HepG2 (cell line): ENCODE measurements around the gene RNH1. TPM values are rescaled to one million over a fixed set of nuclear protein-coding genes. Genes with fewer than 3 reads are reported as not detected.

ENCODE experiments used
- ATAC-seq: fragments of 200-7000 bp; cut with Tn5 transposase; 3 replicates; pipeline ENCODE4 v1.9.1; 2020; ENCODE audit warnings: mild to moderate bottlenecking, moderate library complexity
- BruUV-seq: library from RNA; stranded (reverse); fragments of 400-500 nt; replicated peaks from 2 replicates; lab custom pipeline; 2021; lab: Mats Ljungman, UMichigan
- CTCF ChIA-PET: fragments of 300-600 bp; formaldehyde crosslinking; extraction: SDS; loops from one replicate; lab custom pipeline; 2021; ENCODE audit warnings: low total read pairs, inconsistent platforms, low intra/inter-chr PET ratio; lab: Yijun Ruan, JAX
- POLR2A ChIA-PET: fragments of 350-600 bp; sonication (Branson Sonifier 250); formaldehyde crosslinking; loops from one replicate; lab custom pipeline; 2020; ENCODE audit warnings: antibody characterized with exemption, inconsistent platforms; lab: Yijun Ruan, JAX
- DNase-seq: peaks from one replicate; pipeline ENCODE4 v3.0.0-alpha.2; 2015; ENCODE audit warnings: low spot score
- FAIRE-seq: peaks from 3 replicates; lab custom pipeline; 2011; peaks lifted over from hg19 to GRCh38; lab: Jason Lieb, UNC
- H2AFZ ChIP-seq: one replicate; pipeline ENCODE4 v1.6.1; 2011; ENCODE audit warnings: low read length, inconsistent platforms
- H3K27ac ChIP-seq: fragments of 300-600 bp; 3 replicates; pipeline ENCODE4 v1.8.0; 2011; ENCODE audit warnings: mixed run types, mild to moderate bottlenecking, mixed read lengths, low read length, inconsistent platforms; ENCODE audit not compliant: insufficient read depth; ENCODE audit errors: extremely low read length
- H3K27me3 ChIP-seq, 2 experiments: fragments of 200-600 bp in 1 of 2; 2 replicates in 1 of 2; 3 replicates in 1 of 2; pipeline versions ENCODE4 v1.6.0 to v1.8.0; 2011; ENCODE audit warnings: low read length in 2 of 2, mild to moderate bottlenecking in 2 of 2, moderate library complexity in 2 of 2, inconsistent platforms in 1 of 2; ENCODE audit not compliant: insufficient read depth in 2 of 2, control insufficient read depth in 1 of 2
- H3K36me3 ChIP-seq, 2 experiments: fragments of 200-600 bp in 1 of 2; replicated peaks in 1 of 2; 2 replicates in 1 of 2; 3 replicates in 1 of 2; pipeline versions ENCODE4 v1.5.1 to v1.8.0; 2011; ENCODE audit warnings: low read length in 2 of 2, inconsistent platforms in 1 of 2; ENCODE audit not compliant: insufficient read depth in 2 of 2, control insufficient read depth in 1 of 2
- H3K4me1 ChIP-seq: 2 replicates; pipeline ENCODE4 v1.5.1; 2012; ENCODE audit warnings: low read length, inconsistent platforms; ENCODE audit not compliant: insufficient read depth
- H3K4me2 ChIP-seq: 2 replicates; pipeline ENCODE4 v1.6.0; 2011; ENCODE audit warnings: low read depth, low read length, inconsistent platforms
- H3K4me3 ChIP-seq, 3 experiments: fragments of 200-600 bp in 1 of 3; sonication (generic), shearing (Covaris generic) in 1 of 3; replicated peaks in 1 of 3; 2 replicates each; pipeline ENCODE4 v1.5.1; 2011 to 2016; ENCODE audit warnings: low read length in 3 of 3, inconsistent platforms in 2 of 3, low read depth in 2 of 3, mild to moderate bottlenecking in 2 of 3, control low read depth in 1 of 3, mixed read lengths in 1 of 3; ENCODE audit not compliant: insufficient read depth in 1 of 3
- H3K79me2 ChIP-seq: one replicate; pipeline ENCODE4 v1.6.1; 2011; ENCODE audit warnings: low read length, inconsistent platforms; ENCODE audit not compliant: insufficient read depth
- H3K9ac ChIP-seq: 2 replicates; pipeline ENCODE4 v1.6.0; 2011; ENCODE audit warnings: mild to moderate bottlenecking, low read depth, low read length, inconsistent platforms; ENCODE audit not compliant: insufficient read depth
- H3K9me3 ChIP-seq: 2 replicates; pipeline ENCODE4 v1.5.1; 2012; ENCODE audit warnings: mild to moderate bottlenecking, low read length
- H4K20me1 ChIP-seq: 2 replicates; pipeline ENCODE4 v1.6.0; 2011; ENCODE audit warnings: inconsistent platforms, mild to moderate bottlenecking, low read length, moderate library complexity; ENCODE audit not compliant: insufficient read depth
- DR1 ChIP-seq: sonication (generic); formaldehyde crosslinking; IDR thresholded peaks from 2 replicates; pipeline ENCODE4 v1.8.0; 2021; ENCODE audit warnings: mild to moderate bottlenecking, missing genetic modification reagents, inconsistent platforms
- HCFC1 ChIP-seq: fragments of 150-350 bp; IDR thresholded peaks from 2 replicates; pipeline ENCODE4 v1.6.1; 2014; ENCODE audit warnings: low read depth, low read length
- ISL2 ChIP-seq: sonication (generic); formaldehyde crosslinking; IDR thresholded peaks from 2 replicates; pipeline ENCODE4 v1.5.0; 2020; ENCODE audit warnings: missing genetic modification reagents
- MEIS1 ChIP-seq: sonication (generic); formaldehyde crosslinking; IDR thresholded peaks from 2 replicates; pipeline ENCODE4 v1.9.0; 2021; ENCODE audit warnings: mild to moderate bottlenecking, missing genetic modification reagents, moderate library complexity, borderline replicate concordance
- RFXANK ChIP-seq: IDR thresholded peaks from 2 replicates; pipeline ENCODE4 v1.6.1; 2016
- SMARCC2 ChIP-seq: fragments of 450-650 bp; IDR thresholded peaks from 2 replicates; pipeline ENCODE4 v1.6.1; 2017; ENCODE audit warnings: antibody characterized with exemption, mild to moderate bottlenecking
- YEATS2 ChIP-seq: sonication (generic); formaldehyde crosslinking; IDR thresholded peaks from 2 replicates; pipeline ENCODE4 v1.4.0; 2020; ENCODE audit warnings: missing genetic modification reagents, borderline replicate concordance
- ZNF34 ChIP-seq: sonication (generic); formaldehyde crosslinking; IDR thresholded peaks from 2 replicates; pipeline ENCODE4 v1.4.0; 2020; ENCODE audit warnings: mild to moderate bottlenecking, missing genetic modification reagents, borderline replicate concordance
- WGBS: methylation state at CpG from one replicate; pipeline ENCODE4 v1.1.6; 2017; ENCODE audit warnings: low lambda C conversion rate; 5-methylcytosine and 5-hydroxymethylcytosine counted together
- in situ Hi-C: cut with HindIII; loops from 2 replicates; pipeline ENCODE4 v1.10.0; 2017; ENCODE audit warnings: low pct_unique_long_range_greater_than_20kb; ENCODE audit not compliant: extremely low pct_ligation_motif_present
- intact Hi-C: fragments of 100-400 bp; cut with micrococcal nuclease; formaldehyde crosslinking; loops from one replicate; pipeline ENCODE4 v1.10.0; 2022; ENCODE audit not compliant: unreplicated experiment
- polyA plus RNA-seq, 8 experiments: library from polyadenylated mRNA; depleted of rRNA in 3 of 8; stranded (reverse) in 7 of 8; unstranded in 1 of 8; fragments of >200 nt; fragmentation: Illumina TruSeq in 4 of 8; extraction: Trizol in 4 of 8; gene quantifications; 2 replicates each; pipeline versions ENCODE4 v1.2.1 to v1.2.3, GENCODE V29; 2011 to 2016; ENCODE audit warnings: low read depth in 4 of 8, missing spikeins in 1 of 8, mixed read lengths in 1 of 8; ENCODE audit not compliant: insufficient read depth in 1 of 8
- total RNA-seq, 5 experiments: library from RNA; depleted of rRNA; stranded (reverse); fragments of >200 nt; fragmentation: Illumina TruSeq; extraction: Trizol; gene quantifications; 2 replicates each; pipeline ENCODE4 v1.2.3, GENCODE V29; 2016; ENCODE audit warnings: low read depth in 1 of 5
- TF ChIP-seq, protein P1 (sequence below): IDR thresholded peaks from 2 replicates; pipeline ENCODE4 v1.6.1; 2016; ENCODE audit warnings: low read depth
- TF ChIP-seq, protein P2 (sequence below): conservative IDR thresholded peaks from 2 replicates; pipeline ENCODE4 v1.6.1; 2018; ENCODE audit warnings: missing genetic modification reagents
- TF ChIP-seq, protein P3 (sequence below): sonication (generic); formaldehyde crosslinking; IDR thresholded peaks from 2 replicates; pipeline ENCODE4; 2020; ENCODE audit warnings: missing genetic modification reagents, mild to moderate bottlenecking, borderline replicate concordance
- TF ChIP-seq, protein P4 (sequence below): sonication (generic); formaldehyde crosslinking; IDR thresholded peaks from 2 replicates; pipeline ENCODE4 v1.8.1; 2023; ENCODE audit warnings: mild to moderate bottlenecking, missing genetic modification reagents

Gene RNH1
- total and polyA plus RNA-seq, 2 of the 13 experiments (the other 11 are each of a cell fraction or from before 2014, with no cell fraction given) = 36.0 to 74.1 TPM

DNA sequence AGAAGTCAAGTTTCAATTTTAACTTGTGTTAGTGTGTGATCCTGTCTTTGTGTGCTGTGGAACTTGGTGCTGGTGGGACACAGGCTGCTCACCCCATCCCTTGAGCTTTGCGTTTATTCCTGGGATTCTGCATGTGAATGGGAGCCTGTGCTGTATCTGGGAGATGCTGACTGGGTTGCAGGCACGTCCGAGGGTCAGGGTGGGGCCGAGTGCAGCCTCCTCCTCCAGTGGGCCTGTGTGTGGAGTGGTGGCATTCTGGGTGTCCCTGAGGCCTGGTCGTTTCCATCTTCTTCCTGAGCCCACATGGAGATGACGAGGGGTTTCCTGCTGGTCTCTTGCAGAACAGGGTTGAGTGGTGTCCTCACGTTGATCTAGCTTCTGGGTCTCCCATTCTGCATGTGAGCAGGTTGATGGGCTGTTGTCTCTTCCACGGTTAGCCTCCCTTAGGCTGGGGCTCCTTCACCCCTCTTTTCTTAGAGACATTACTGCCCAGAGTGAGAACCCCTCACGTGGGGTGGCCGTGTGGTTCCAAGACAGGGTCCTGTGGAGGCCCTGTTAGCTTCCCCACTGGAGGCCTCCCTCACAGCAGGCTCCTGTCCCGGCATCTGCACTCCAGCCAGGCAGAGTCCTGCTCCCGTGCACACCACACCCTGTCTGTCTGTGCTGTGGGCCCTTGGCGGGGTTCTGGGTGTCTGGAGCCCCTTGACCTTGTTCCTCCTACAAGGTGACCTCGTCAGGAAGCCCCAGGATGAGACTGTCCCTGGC, 52.1 kb downstream of the RNH1 start:
- H3K4me3 ChIP-seq = no peak overlapping the region
- no peak for ATAC-seq
- H3K4me2 ChIP-seq = no peak overlapping the region
- no peak overlapping the region for H3K27ac ChIP-seq
- H3K79me2 ChIP-seq = peaks cover 63% of the 10 kb centered on the region
- H3K9me3 ChIP-seq = no peaks in the 10 kb centered on the region
- H2AFZ ChIP-seq = no peak overlapping the region
- no TSS peak for BruUV-seq
- intact Hi-C loops (no loop called here), in situ Hi-C loops (no loop called here)
- peaks cover 14% of the 10 kb centered on the region for H3K4me1 ChIP-seq
- FAIRE-seq = no peak
- H4K20me1 ChIP-seq = no peaks in the 10 kb centered on the region
- no peak for TF ChIP-seq HCFC1
- TF ChIP-seq, protein P1, sequence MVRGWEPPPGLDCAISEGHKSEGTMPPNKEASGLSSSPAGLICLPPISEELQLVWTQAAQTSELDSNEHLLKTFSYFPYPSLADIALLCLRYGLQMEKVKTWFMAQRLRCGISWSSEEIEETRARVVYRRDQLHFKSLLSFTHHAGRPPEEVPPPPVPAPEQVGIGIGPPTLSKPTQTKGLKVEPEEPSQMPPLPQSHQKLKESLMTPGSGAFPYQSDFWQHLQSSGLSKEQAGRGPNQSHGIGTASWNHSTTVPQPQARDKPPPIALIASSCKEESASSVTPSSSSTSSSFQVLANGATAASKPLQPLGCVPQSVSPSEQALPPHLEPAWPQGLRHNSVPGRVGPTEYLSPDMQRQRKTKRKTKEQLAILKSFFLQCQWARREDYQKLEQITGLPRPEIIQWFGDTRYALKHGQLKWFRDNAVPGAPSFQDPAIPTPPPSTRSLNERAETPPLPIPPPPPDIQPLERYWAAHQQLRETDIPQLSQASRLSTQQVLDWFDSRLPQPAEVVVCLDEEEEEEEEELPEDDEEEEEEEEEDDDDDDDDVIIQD = no peak
- no peak for TF ChIP-seq ISL2 (CRISPR knock-in tag)
- CTCF ChIA-PET = no interaction called here
- no peak overlapping the region for H3K9ac ChIP-seq
- DNase-seq = no peak
- H3K36me3 ChIP-seq = peaks cover 13 to 40% of the 10 kb centered on the region in 2 experiments
- WGBS = 93% methylated on average over 8 of the region's 14 CpGs
- H3K27me3 ChIP-seq = no peaks in the 10 kb centered on the region; a peak in 2 of 5 replicates
- POLR2A ChIA-PET = no interaction called here

DNA sequence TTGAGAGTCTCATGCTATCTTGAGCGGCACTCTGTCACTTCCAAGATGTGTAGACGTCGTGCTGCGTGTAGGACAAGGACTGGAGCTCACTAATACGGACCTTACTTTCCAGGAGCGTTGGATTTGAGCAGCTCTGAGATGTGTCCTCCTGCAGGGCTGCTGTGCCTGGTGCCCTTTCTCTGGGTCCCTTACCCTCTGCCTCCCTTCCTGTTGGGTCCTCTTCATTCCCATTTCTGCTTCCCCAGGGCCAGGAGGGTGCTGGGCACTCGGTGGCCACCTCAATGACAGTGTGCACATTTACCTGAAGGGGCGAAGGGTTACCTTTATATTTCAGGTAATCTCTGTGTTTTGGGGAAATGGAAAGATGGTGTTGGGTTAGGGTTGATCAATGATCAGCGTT, 53.0 kb downstream of the RNH1 start:
- Histone ChIP-seq H2AFZ (no peak overlapping the region), H3K79me2 (peaks cover 58% of the 10 kb centered on the region), H3K4me1 (peaks cover 21% of the 10 kb centered on the region), H3K27ac (no peak overlapping the region), H3K36me3 (peaks cover 9 to 32% of the 10 kb centered on the region in 2 experiments), H3K27me3 (no peaks in the 10 kb centered on the region; a peak in 1 of 5 replicates), H3K9me3 (no peaks in the 10 kb centered on the region), H3K4me3 (no peak overlapping the region), H3K4me2 (no peak overlapping the region), H3K9ac (no peak overlapping the region), H4K20me1 (no peaks in the 10 kb centered on the region)
- in situ Hi-C loops = no loop called here
- WGBS = 97% methylated on average over 9 of the region's 9 CpGs
- FAIRE-seq (no peak), ATAC-seq (no peak), DNase-seq (no peak)
- BruUV-seq = no TSS peak
- ChIA-PET POLR2A (no interaction called here), CTCF (no interaction called here)
- intact Hi-C loops = no loop called here
- no peak for TF ChIP-seq DR1 (CRISPR knock-in tag)
- TF ChIP-seq YEATS2 (CRISPR knock-in tag) = no peak
- TF ChIP-seq SMARCC2 = no peak
- TF ChIP-seq, protein P2, sequence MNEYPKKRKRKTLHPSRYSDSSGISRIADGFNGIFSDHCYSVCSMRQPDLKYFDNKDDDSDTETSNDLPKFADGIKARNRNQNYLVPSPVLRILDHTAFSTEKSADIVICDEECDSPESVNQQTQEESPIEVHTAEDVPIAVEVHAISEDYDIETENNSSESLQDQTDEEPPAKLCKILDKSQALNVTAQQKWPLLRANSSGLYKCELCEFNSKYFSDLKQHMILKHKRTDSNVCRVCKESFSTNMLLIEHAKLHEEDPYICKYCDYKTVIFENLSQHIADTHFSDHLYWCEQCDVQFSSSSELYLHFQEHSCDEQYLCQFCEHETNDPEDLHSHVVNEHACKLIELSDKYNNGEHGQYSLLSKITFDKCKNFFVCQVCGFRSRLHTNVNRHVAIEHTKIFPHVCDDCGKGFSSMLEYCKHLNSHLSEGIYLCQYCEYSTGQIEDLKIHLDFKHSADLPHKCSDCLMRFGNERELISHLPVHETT (CRISPR knock-in tag) = no peak
- TF ChIP-seq, protein P3, sequence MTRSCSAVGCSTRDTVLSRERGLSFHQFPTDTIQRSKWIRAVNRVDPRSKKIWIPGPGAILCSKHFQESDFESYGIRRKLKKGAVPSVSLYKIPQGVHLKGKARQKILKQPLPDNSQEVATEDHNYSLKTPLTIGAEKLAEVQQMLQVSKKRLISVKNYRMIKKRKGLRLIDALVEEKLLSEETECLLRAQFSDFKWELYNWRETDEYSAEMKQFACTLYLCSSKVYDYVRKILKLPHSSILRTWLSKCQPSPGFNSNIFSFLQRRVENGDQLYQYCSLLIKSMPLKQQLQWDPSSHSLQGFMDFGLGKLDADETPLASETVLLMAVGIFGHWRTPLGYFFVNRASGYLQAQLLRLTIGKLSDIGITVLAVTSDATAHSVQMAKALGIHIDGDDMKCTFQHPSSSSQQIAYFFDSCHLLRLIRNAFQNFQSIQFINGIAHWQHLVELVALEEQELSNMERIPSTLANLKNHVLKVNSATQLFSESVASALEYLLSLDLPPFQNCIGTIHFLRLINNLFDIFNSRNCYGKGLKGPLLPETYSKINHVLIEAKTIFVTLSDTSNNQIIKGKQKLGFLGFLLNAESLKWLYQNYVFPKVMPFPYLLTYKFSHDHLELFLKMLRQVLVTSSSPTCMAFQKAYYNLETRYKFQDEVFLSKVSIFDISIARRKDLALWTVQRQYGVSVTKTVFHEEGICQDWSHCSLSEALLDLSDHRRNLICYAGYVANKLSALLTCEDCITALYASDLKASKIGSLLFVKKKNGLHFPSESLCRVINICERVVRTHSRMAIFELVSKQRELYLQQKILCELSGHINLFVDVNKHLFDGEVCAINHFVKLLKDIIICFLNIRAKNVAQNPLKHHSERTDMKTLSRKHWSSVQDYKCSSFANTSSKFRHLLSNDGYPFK (CRISPR knock-in tag) = no peak
- no peak for TF ChIP-seq MEIS1 (CRISPR knock-in tag)
- TF ChIP-seq, protein P4, sequence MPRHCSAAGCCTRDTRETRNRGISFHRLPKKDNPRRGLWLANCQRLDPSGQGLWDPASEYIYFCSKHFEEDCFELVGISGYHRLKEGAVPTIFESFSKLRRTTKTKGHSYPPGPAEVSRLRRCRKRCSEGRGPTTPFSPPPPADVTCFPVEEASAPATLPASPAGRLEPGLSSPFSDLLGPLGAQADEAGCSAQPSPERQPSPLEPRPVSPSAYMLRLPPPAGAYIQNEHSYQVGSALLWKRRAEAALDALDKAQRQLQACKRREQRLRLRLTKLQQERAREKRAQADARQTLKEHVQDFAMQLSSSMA (CRISPR knock-in tag) = no peak
- TF ChIP-seq ZNF34 (CRISPR knock-in tag) = no peak
- no peak for TF ChIP-seq RFXANK (CRISPR knock-in tag)
